Endothelial cell of umbilical vein (primary cell): Measurements from ENCODE around the gene SMARCC2. TPM values are rescaled to one million over a fixed set of nuclear protein-coding genes. Genes with fewer than 3 reads are reported as not detected.
"Not testable (repeated sequence)": the region's sequence is repeated elsewhere in the genome, so short reads cannot be mapped to it uniquely, and the experiment has no call there.

Source experiments
- BruUV-seq: library from RNA; stranded (reverse); fragments of 400-500 nt; replicated peaks from 2 replicates; lab custom pipeline; 2021; lab: Mats Ljungman, UMichigan
- CTCF ChIA-PET: fragments of 300-600, 350-600 bp; sonication (Branson Sonifier 250); formaldehyde crosslinking; loops from one replicate; lab custom pipeline; 2021; ENCODE audit warnings: antibody characterized with exemption, inconsistent platforms; lab: Charles Lee
- POLR2A ChIA-PET: fragments of 300-600, 350-600 bp; sonication (Branson Sonifier 250); formaldehyde crosslinking; loops from one replicate; lab custom pipeline; 2021; ENCODE audit warnings: antibody characterized with exemption, inconsistent platforms; lab: Charles Lee
- DNase-seq: peaks from one replicate; pipeline ENCODE4 v3.0.0-alpha.2; 2011; ENCODE audit warnings: low read depth, low spot score
- FAIRE-seq: peaks from 2 replicates; lab custom pipeline; 2011; peaks lifted over from hg19 to GRCh38; lab: Jason Lieb, UNC
- H2AFZ ChIP-seq: 2 replicates; pipeline ENCODE4 v1.6.0; 2012; ENCODE audit warnings: low read depth, low read length, control low read depth, inconsistent platforms
- H3K27ac ChIP-seq: 2 replicates; pipeline ENCODE4 v1.5.1; 2011; ENCODE audit warnings: low read depth, mild to moderate bottlenecking, control low read depth, low read length, moderate library complexity; ENCODE audit not compliant: insufficient read depth
- H3K27me3 ChIP-seq, 2 experiments: 2 replicates each; pipeline versions ENCODE4 v1.6.0 to v1.6.1; 2011; ENCODE audit warnings: low read length in 2 of 2, mixed read lengths in 1 of 2; ENCODE audit not compliant: control insufficient read depth in 2 of 2, insufficient read depth in 2 of 2
- H3K36me3 ChIP-seq, 2 experiments: 2 replicates in 1 of 2; 3 replicates in 1 of 2; pipeline ENCODE4 v1.5.1; 2011; ENCODE audit warnings: low read length in 2 of 2, mild to moderate bottlenecking in 1 of 2, moderate library complexity in 1 of 2; ENCODE audit not compliant: control insufficient read depth in 2 of 2, insufficient read depth in 2 of 2; ENCODE audit errors: extremely low read depth in 1 of 2
- H3K4me1 ChIP-seq: 3 replicates; pipeline ENCODE4 v1.5.1; 2011; ENCODE audit warnings: mild to moderate bottlenecking, low read length; ENCODE audit not compliant: control insufficient read depth, insufficient read depth; ENCODE audit errors: extremely low read depth
- H3K4me2 ChIP-seq: 2 replicates; pipeline ENCODE4 v1.6.1; 2011; ENCODE audit warnings: low read length, control low read depth, mixed read lengths; ENCODE audit not compliant: insufficient read depth
- H3K4me3 ChIP-seq, 3 experiments: fragments of 200-600 bp in 1 of 3; sonication (generic), shearing (Covaris generic) in 1 of 3; replicated peaks in 1 of 3; 2 replicates each; pipeline ENCODE4 v1.5.1; 2011 to 2016; ENCODE audit warnings: control low read depth in 3 of 3, low read length in 3 of 3, mild to moderate bottlenecking in 2 of 3, inconsistent platforms in 1 of 3, low read depth in 1 of 3, moderate library complexity in 1 of 3; ENCODE audit not compliant: insufficient read depth in 1 of 3
- H3K79me2 ChIP-seq: 2 replicates; pipeline ENCODE4 v1.6.0; 2012; ENCODE audit warnings: low read length, inconsistent platforms; ENCODE audit not compliant: control insufficient read depth, insufficient read depth
- H3K9ac ChIP-seq: replicated peaks from 2 replicates; pipeline ENCODE3; 2011; ENCODE audit warnings: low read length, control low read depth; ENCODE audit not compliant: insufficient read depth; ENCODE audit errors: extremely low read depth
- H3K9me1 ChIP-seq: replicated peaks from 3 replicates; pipeline ENCODE4 v1.6.0; 2011; ENCODE audit warnings: mild to moderate bottlenecking, low read length; ENCODE audit not compliant: control insufficient read depth, insufficient read depth; ENCODE audit errors: extremely low read depth
- H3K9me3 ChIP-seq: replicated peaks from 2 replicates; pipeline ENCODE4 v1.5.1; 2012; ENCODE audit warnings: low read length, inconsistent platforms; ENCODE audit not compliant: control insufficient read depth, insufficient read depth
- H4K20me1 ChIP-seq: replicated peaks from 2 replicates; pipeline ENCODE3; 2011; ENCODE audit warnings: mild to moderate bottlenecking, low read length; ENCODE audit not compliant: control insufficient read depth, insufficient read depth; ENCODE audit errors: extremely low read depth
- CTCF ChIP-seq, 2 donors: IDR thresholded peaks; 1 replicate in 1 of 2; 2 replicates in 1 of 2; pipeline ENCODE4 v1.5.1; 2011; ENCODE audit warnings: low read length in 2 of 2, mild to moderate bottlenecking in 2 of 2, moderate library complexity in 2 of 2, control low read depth in 1 of 2, inconsistent platforms in 1 of 2, low read depth in 1 of 2; ENCODE audit not compliant: insufficient read depth in 1 of 2; ENCODE audit errors: extremely low read depth in 1 of 2
- FOS ChIP-seq: IDR thresholded peaks from 2 replicates; pipeline ENCODE4 v1.6.1; 2011; ENCODE audit warnings: mild to moderate bottlenecking, low read length, moderate library complexity, borderline replicate concordance; ENCODE audit not compliant: insufficient read depth
- GATA2 ChIP-seq: IDR thresholded peaks from 2 replicates; pipeline ENCODE4 v1.7.0; 2011; ENCODE audit warnings: low read depth, mild to moderate bottlenecking, moderate library complexity, mixed read lengths, low read length; ENCODE audit not compliant: insufficient read length, insufficient read depth
- JUN ChIP-seq: IDR thresholded peaks from 2 replicates; pipeline ENCODE4 v1.6.1; 2011; ENCODE audit warnings: borderline replicate concordance, low read depth; ENCODE audit not compliant: insufficient read length, insufficient read depth
- POLR2A ChIP-seq: IDR thresholded peaks from 2 replicates; pipeline ENCODE4 v1.6.1; 2012; ENCODE audit warnings: low read depth, mild to moderate bottlenecking, control low read depth, low read length
- POLR2AphosphoS5 ChIP-seq: IDR thresholded peaks from 2 replicates; pipeline ENCODE4 v1.6.1; 2012; ENCODE audit warnings: low read depth, mild to moderate bottlenecking, control low read depth, low read length, moderate library complexity; ENCODE audit not compliant: insufficient read depth
- dilution Hi-C: fragments of 300-500 bp; cut with MboI; formaldehyde crosslinking; loops from one replicate; pipeline ENCODE4 v1.15.0; 2019; ENCODE audit warnings: low sequenced_read_pairs; ENCODE audit not compliant: extremely low pct_ligation_motif_present
- intact Hi-C: fragments of 100-400 bp; cut with micrococcal nuclease; formaldehyde crosslinking; loops from one replicate; pipeline ENCODE4 v1.10.0; 2022
- polyA plus RNA-seq, 4 experiments: library from polyadenylated mRNA; depleted of rRNA in 3 of 4; stranded (reverse) in 3 of 4; unstranded in 1 of 4; fragments of >200 nt; gene quantifications; 2 replicates each; pipeline versions ENCODE4 v1.2.1 to v1.2.3, GENCODE V29; 2011 to 2012; ENCODE audit warnings: missing spikeins in 1 of 4
- total RNA-seq: library from RNA; stranded (reverse); gene quantifications from 2 replicates; pipeline ENCODE4 v1.2.3, GENCODE V29; 2021

The SMARCC2 gene
- total and polyA plus RNA-seq, 2 donors (not counting 3 experiments of a cell fraction or from before 2014, with no cell fraction given): 51.9 to 121 TPM

- dilution Hi-C loops, H3K36me3 ChIP-seq, H3K4me2 ChIP-seq, H3K79me2 ChIP-seq, H2AFZ ChIP-seq, H4K20me1 ChIP-seq, H3K9me3 ChIP-seq, H3K9me1 ChIP-seq, H3K27me3 ChIP-seq, H3K4me3 ChIP-seq: not testable (repeated sequence)
- BruUV-seq: TSS peak; percentile 39
- POLR2A ChIA-PET: interaction anchor here (0.6 to 4.5 kb wide), 6 partner anchors 25 to 432 kb away, joined by 3 to 37 read pairs (median 4); partner anchors contain the start of genes CS, RNF41 and ZC3H10
- intact Hi-C loops: loop anchor here (1.0 kb wide), 1 partner anchor 27 kb away; the partner anchor contains the start of gene NABP2
- CTCF ChIA-PET: interaction anchor here (0.7 to 4.5 kb wide), 5 partner anchors 8 to 25 kb away, joined by 3 to 42 read pairs (median 17); partner anchors contain the start of genes RNF41 and SMARCC2
- peak; percentile 97 for FAIRE-seq
- peak; percentile 88 for TF ChIP-seq GATA2
- peak; percentile 55 for TF ChIP-seq FOS
- peak; percentile 52 for TF ChIP-seq POLR2AphosphoS5
- TF ChIP-seq JUN: peak; percentile 94
- peaks cover 24% of the 10 kb centered on the region for H3K4me1 ChIP-seq
- DNase-seq: peak; percentile 94
- H3K9ac ChIP-seq: peak overlapping the region; percentile 68
- peak overlapping the region; percentile 97 for H3K27ac ChIP-seq
These were observed 7.7 kb upstream of the SMARCC2 start for GRCh38 chr12:56196818-56197550.

- H3K79me2 ChIP-seq: peaks cover 10% of the 10 kb centered on the region
- no peaks in the 10 kb centered on the region for H4K20me1 ChIP-seq
- dilution Hi-C loops (no loop called here), intact Hi-C loops (loop anchor here (1.0 to 2.0 kb wide), 5 partner anchors 31 to 272 kb away; partner anchors contain the start of genes ANKRD52, CS and NABP2)
- no peaks in the 10 kb centered on the region for H3K9me1 ChIP-seq
- no peak overlapping the region for H3K4me2 ChIP-seq
- H3K4me1 ChIP-seq: peaks cover 23% of the 10 kb centered on the region
- H3K9me3 ChIP-seq: no peaks in the 10 kb centered on the region
- no peak overlapping the region for H3K27ac ChIP-seq
- H3K36me3 ChIP-seq: no peaks in the 10 kb centered on the region
- H3K27me3 ChIP-seq: no peaks in the 10 kb centered on the region
- H3K4me3 ChIP-seq: no peak overlapping the region
- BruUV-seq: no TSS peak
- DNase-seq (peak; percentile 85), FAIRE-seq (peak; percentile 97)
- peak; percentile 61 to 76 for TF ChIP-seq CTCF (IDR thresholded peaks at IDR 0.05; ENCODE audit: extremely low read depth in 1 of 2, insufficient read depth in 1 of 2, low read depth in 1 of 2, low read length in 2 of 2)
- no peak for TF ChIP-seq POLR2A
- CTCF ChIA-PET: interaction anchor here (2.1 to 2.4 kb wide), 2 partner anchors 13 to 29 kb away, joined by 8 to 15 read pairs; partner anchors contain the start of gene RNF41
- peak overlapping the region; percentile 90 for H2AFZ ChIP-seq
- POLR2A ChIA-PET: no interaction called here
- no peak overlapping the region for H3K9ac ChIP-seq
These were observed 3.8 kb upstream of the SMARCC2 start for GRCh38 chr12:56193025-56193578.
